GM12864 (cell line): Measurements from ENCODE around the gene FBXO38.

ENCODE experiments used
- DNase-seq: peaks from one replicate; pipeline ENCODE4 v3.0.0-alpha.2; 2011; ENCODE audit warnings: low read depth
- H3K4me3 ChIP-seq: 2 replicates; pipeline ENCODE4 v1.5.1; 2011; ENCODE audit warnings: mild to moderate bottlenecking, low read depth, low read length, control low read depth
- CTCF ChIP-seq: IDR thresholded peaks from 2 replicates; pipeline ENCODE4 v1.5.1; 2011; ENCODE audit warnings: low read depth, mild to moderate bottlenecking, moderate library complexity, low read length, control low read depth, inconsistent platforms; ENCODE audit errors: missing control alignments

Gene FBXO38

GRCh38 chr5:148425808-148426207 is 42.0 kb downstream of the FBXO38 start:
- no peak overlapping the region for H3K4me3 ChIP-seq
- DNase-seq: no peak
- no peak for TF ChIP-seq CTCF

GRCh38 chr5:148426514-148426913 is 42.8 kb downstream of the FBXO38 start:
- no peak overlapping the region for H3K4me3 ChIP-seq
- no peak for DNase-seq
- no peak for TF ChIP-seq CTCF

- no peak overlapping the region for H3K4me3 ChIP-seq
- DNase-seq: no peak
- TF ChIP-seq CTCF: no peak
Observed at GRCh38 chr5:148427370-148428042, 43.7 kb downstream of the FBXO38 start.

- TF ChIP-seq CTCF: no peak
- H3K4me3 ChIP-seq: no peak overlapping the region
- DNase-seq: no peak
Observed at GRCh38 chr5:148428848-148429247, 45.1 kb downstream of the FBXO38 start.

GRCh38 chr5:148433826-148434225 is 50.1 kb downstream of the FBXO38 start:
- TF ChIP-seq CTCF: no peak
- no peak overlapping the region for H3K4me3 ChIP-seq
- DNase-seq: no peak

- no peak for TF ChIP-seq CTCF
- H3K4me3 ChIP-seq: no peak overlapping the region
- no peak for DNase-seq
Observed at GRCh38 chr5:148436029-148436428, 52.3 kb downstream of the FBXO38 start.

- no peak for DNase-seq
- no peak overlapping the region for H3K4me3 ChIP-seq
- TF ChIP-seq CTCF: no peak
Observed at GRCh38 chr5:148437249-148437648, 53.5 kb downstream of the FBXO38 start.
